ENCODE data around the gene PI4KB. TPM values are rescaled to one million over a fixed set of nuclear protein-coding genes. Genes with fewer than 3 reads are reported as not detected.
A peak's percentile ranks its signal among the peaks of the same experiment; 100 is the strongest.

PI4KB gene
- total and polyA plus RNA-seq, 4 donors: 14.2 to 27.1 (median 19.2) TPM

DNA sequence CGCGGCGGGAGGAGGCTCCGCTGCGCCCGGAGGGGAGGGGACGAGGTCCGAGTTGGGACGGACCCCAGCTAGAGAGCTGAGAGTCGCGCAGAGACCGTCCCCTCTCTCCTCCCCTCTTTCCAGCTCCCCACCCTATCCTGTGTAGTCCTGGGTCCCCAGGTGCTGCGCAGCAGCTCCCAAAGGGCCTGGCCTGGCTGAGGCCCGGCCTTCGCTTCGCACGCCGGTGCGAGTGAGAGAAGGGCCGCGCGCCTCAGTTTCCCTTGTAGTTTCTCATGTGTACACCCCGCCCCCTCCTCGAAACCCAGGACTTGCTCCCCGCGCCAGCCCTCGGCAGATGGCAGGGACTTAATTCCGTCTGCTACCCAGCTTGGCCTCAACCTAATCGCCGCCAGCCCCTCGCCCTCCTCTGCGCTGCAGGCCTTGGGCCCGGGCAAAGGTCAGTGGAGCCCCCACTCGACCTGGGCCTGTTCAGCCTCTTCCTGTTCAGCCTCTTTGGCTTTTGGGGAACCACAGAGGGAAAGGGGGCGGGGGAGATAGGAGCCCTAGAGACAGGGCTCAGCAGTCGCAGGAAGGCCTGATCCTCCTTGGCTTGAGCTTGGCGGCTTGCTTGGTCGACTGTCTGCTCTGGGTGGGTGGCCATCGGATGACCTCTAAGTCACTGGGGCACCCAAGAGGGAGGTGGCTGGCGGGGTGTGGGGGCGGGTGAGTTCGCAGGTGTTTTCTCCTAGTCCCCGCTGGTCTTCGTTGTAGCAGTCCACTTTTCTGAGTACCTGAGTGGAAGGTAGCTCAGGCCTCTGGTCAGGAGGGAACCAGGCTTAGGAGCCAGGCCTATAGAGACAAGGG, 44.1 kb downstream of the PI4KB start:
- peaks cover 3 to 16% (median 6%) of the 10 kb centered on the region in 4 donors for H3K4me1 ChIP-seq (ENCODE audit: control insufficient read depth in 4 of 4, insufficient read depth in 4 of 4, low read length in 3 of 4)
- H3K9me3 ChIP-seq (ENCODE audit: control insufficient read depth in 4 of 4, low read length in 3 of 4): no peaks in the 10 kb centered on the region
- peak; percentile 58 for DNase-seq (ENCODE audit: low spot score)
- peak overlapping the region; percentile 99 to 100 for H3K27ac ChIP-seq (ENCODE audit: low read depth in 1 of 2, low read length in 2 of 2)
- H3K27me3 ChIP-seq (ENCODE audit: control insufficient read depth in 4 of 4, insufficient read depth in 4 of 4, low read length in 3 of 4): no peaks in the 10 kb centered on the region
- H3K9ac ChIP-seq (ENCODE audit: low read depth in 1 of 2, low read length in 2 of 2): peak overlapping the region in 1 of 2 donors; percentile 67
- peaks cover 8 to 23% (median 15%) of the 10 kb centered on the region in 4 donors for H3K36me3 ChIP-seq (ENCODE audit: control insufficient read depth in 4 of 4, insufficient read depth in 3 of 4, low read depth in 1 of 4, low read length in 3 of 4)
- TF ChIP-seq JUND (IDR thresholded peaks at IDR 0.05) (no peak), EGR1 (IDR thresholded peaks at IDR 0.05; ENCODE audit: low read depth in 2 of 2) (no peak), YY1 (IDR thresholded peaks at IDR 0.05) (no peak), NR2F2 (IDR thresholded peaks at IDR 0.05) (no peak), FOXA1 (IDR thresholded peaks at IDR 0.05) (no peak), GABPA (IDR thresholded peaks at IDR 0.05 in 1 of 2, conservative IDR thresholded peaks at IDR 0.05 in 1 of 2) (no peak), HNF4A (conservative IDR thresholded peaks at IDR 0.05) (no peak), SP1 (IDR thresholded peaks at IDR 0.05) (no peak), HNF4G (IDR thresholded peaks at IDR 0.05) (no peak), RXRA (IDR thresholded peaks at IDR 0.05) (no peak), RAD21 (IDR thresholded peaks at IDR 0.05) (no peak), TAF1 (conservative IDR thresholded peaks at IDR 0.05) (no peak), FOXA2 (IDR thresholded peaks at IDR 0.05) (no peak)
- TF ChIP-seq, protein P1, sequence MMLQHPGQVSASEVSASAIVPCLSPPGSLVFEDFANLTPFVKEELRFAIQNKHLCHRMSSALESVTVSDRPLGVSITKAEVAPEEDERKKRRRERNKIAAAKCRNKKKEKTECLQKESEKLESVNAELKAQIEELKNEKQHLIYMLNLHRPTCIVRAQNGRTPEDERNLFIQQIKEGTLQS (IDR thresholded peaks at IDR 0.05): no peak
- TF ChIP-seq, protein P2, sequence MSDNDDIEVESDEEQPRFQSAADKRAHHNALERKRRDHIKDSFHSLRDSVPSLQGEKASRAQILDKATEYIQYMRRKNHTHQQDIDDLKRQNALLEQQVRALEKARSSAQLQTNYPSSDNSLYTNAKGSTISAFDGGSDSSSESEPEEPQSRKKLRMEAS (IDR thresholded peaks at IDR 0.05): no peak
- TF ChIP-seq, protein P3, sequence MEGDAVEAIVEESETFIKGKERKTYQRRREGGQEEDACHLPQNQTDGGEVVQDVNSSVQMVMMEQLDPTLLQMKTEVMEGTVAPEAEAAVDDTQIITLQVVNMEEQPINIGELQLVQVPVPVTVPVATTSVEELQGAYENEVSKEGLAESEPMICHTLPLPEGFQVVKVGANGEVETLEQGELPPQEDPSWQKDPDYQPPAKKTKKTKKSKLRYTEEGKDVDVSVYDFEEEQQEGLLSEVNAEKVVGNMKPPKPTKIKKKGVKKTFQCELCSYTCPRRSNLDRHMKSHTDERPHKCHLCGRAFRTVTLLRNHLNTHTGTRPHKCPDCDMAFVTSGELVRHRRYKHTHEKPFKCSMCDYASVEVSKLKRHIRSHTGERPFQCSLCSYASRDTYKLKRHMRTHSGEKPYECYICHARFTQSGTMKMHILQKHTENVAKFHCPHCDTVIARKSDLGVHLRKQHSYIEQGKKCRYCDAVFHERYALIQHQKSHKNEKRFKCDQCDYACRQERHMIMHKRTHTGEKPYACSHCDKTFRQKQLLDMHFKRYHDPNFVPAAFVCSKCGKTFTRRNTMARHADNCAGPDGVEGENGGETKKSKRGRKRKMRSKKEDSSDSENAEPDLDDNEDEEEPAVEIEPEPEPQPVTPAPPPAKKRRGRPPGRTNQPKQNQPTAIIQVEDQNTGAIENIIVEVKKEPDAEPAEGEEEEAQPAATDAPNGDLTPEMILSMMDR (IDR thresholded peaks at IDR 0.05; ENCODE audit: low read depth, low read length, missing input control): no peak
- TF ChIP-seq, protein P4, sequence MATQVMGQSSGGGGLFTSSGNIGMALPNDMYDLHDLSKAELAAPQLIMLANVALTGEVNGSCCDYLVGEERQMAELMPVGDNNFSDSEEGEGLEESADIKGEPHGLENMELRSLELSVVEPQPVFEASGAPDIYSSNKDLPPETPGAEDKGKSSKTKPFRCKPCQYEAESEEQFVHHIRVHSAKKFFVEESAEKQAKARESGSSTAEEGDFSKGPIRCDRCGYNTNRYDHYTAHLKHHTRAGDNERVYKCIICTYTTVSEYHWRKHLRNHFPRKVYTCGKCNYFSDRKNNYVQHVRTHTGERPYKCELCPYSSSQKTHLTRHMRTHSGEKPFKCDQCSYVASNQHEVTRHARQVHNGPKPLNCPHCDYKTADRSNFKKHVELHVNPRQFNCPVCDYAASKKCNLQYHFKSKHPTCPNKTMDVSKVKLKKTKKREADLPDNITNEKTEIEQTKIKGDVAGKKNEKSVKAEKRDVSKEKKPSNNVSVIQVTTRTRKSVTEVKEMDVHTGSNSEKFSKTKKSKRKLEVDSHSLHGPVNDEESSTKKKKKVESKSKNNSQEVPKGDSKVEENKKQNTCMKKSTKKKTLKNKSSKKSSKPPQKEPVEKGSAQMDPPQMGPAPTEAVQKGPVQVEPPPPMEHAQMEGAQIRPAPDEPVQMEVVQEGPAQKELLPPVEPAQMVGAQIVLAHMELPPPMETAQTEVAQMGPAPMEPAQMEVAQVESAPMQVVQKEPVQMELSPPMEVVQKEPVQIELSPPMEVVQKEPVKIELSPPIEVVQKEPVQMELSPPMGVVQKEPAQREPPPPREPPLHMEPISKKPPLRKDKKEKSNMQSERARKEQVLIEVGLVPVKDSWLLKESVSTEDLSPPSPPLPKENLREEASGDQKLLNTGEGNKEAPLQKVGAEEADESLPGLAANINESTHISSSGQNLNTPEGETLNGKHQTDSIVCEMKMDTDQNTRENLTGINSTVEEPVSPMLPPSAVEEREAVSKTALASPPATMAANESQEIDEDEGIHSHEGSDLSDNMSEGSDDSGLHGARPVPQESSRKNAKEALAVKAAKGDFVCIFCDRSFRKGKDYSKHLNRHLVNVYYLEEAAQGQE (IDR thresholded peaks at IDR 0.05): no peak
- TF ChIP-seq, protein P5, sequence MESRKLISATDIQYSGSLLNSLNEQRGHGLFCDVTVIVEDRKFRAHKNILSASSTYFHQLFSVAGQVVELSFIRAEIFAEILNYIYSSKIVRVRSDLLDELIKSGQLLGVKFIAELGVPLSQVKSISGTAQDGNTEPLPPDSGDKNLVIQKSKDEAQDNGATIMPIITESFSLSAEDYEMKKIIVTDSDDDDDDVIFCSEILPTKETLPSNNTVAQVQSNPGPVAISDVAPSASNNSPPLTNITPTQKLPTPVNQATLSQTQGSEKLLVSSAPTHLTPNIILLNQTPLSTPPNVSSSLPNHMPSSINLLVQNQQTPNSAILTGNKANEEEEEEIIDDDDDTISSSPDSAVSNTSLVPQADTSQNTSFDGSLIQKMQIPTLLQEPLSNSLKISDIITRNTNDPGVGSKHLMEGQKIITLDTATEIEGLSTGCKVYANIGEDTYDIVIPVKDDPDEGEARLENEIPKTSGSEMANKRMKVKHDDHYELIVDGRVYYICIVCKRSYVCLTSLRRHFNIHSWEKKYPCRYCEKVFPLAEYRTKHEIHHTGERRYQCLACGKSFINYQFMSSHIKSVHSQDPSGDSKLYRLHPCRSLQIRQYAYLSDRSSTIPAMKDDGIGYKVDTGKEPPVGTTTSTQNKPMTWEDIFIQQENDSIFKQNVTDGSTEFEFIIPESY (IDR thresholded peaks at IDR 0.05): no peak
- 8% methylated on average over 44 of the region's 44 CpGs for WGBS
- H3K4me3 ChIP-seq (ENCODE audit: low read depth in 1 of 3, low read length in 3 of 3): peak overlapping the region; percentile 55 to 90 (median 74)
